OCI-LY3 (cell line): ENCODE results near the gene GPAM.

Experiments used
- H2AFZ ChIP-seq: fragments of 200-600, 300-600 bp; shearing (Covaris generic); 2 replicates; pipeline ENCODE4 v1.6.0; 2014; ENCODE audit warnings: antibody characterized with exemption, low read depth, low read length
- H3K27ac ChIP-seq: fragments of 200-600, 300-600 bp; sonication (generic); 2 replicates; pipeline ENCODE4 v1.5.1; 2014; ENCODE audit warnings: mild to moderate bottlenecking, low read length, moderate library complexity, mixed read lengths
- H3K27me3 ChIP-seq: fragments of 200-600, 300-600 bp; sonication (generic); 2 replicates; pipeline ENCODE4 v1.6.1; 2014; ENCODE audit warnings: low read depth, low read length, mixed read lengths
- H3K36me3 ChIP-seq: fragments of 200-600, 300-600 bp; sonication (generic); replicated peaks from 2 replicates; pipeline ENCODE3; 2014; ENCODE audit warnings: low read depth, low read length, mixed read lengths
- H3K4me1 ChIP-seq: fragments of 300-600, 200-600 bp; sonication (generic); 2 replicates; pipeline ENCODE4 v1.6.1; 2014; ENCODE audit warnings: low read length, mixed read lengths
- H3K4me2 ChIP-seq: fragments of 200-600, 300-600 bp; sonication (generic); 2 replicates; pipeline ENCODE4 v1.6.1; 2014; ENCODE audit warnings: low read length, mixed read lengths
- H3K4me3 ChIP-seq: fragments of 300-600, 200-600 bp; sonication (generic); 2 replicates; pipeline ENCODE4 v1.5.1; 2014; ENCODE audit warnings: antibody characterized with exemption, mild to moderate bottlenecking, low read length, moderate library complexity
- H3K79me2 ChIP-seq: fragments of 300-600, 200-600 bp; shearing (Covaris generic); 2 replicates; pipeline ENCODE4 v1.6.1; 2014; ENCODE audit warnings: mild to moderate bottlenecking, low read length, mixed read lengths
- H3K9ac ChIP-seq: fragments of 300-600, 200-600 bp; shearing (Covaris generic); 2 replicates; pipeline ENCODE4 v1.6.0; 2014; ENCODE audit warnings: mild to moderate bottlenecking, low read length, moderate library complexity
- H3K9me3 ChIP-seq: fragments of 200-600, 300-600 bp; shearing (Covaris generic); 2 replicates; pipeline ENCODE4 v1.6.1; 2014; ENCODE audit warnings: low read length, mixed read lengths; ENCODE audit not compliant: insufficient read depth
- H4K20me1 ChIP-seq: fragments of 200-600, 300-600 bp; sonication (generic); 2 replicates; pipeline ENCODE4 v1.6.1; 2016; ENCODE audit warnings: low read length, mixed read lengths; ENCODE audit not compliant: insufficient read depth
- EZH2phosphoT487 ChIP-seq: fragments of 200-600 bp; shearing (Covaris generic); IDR thresholded peaks from 2 replicates; pipeline ENCODE4 v1.6.1; 2018; ENCODE audit warnings: antibody characterized with exemption, mixed run types, low read depth
- TF ChIP-seq, protein P1 (sequence below): fragments of 200-600, 300-600 bp; sonication (generic); IDR thresholded peaks from 2 replicates; pipeline ENCODE4 v1.5.1; 2014; ENCODE audit warnings: antibody characterized with exemption, low read length, low read depth

Gene GPAM

DNA sequence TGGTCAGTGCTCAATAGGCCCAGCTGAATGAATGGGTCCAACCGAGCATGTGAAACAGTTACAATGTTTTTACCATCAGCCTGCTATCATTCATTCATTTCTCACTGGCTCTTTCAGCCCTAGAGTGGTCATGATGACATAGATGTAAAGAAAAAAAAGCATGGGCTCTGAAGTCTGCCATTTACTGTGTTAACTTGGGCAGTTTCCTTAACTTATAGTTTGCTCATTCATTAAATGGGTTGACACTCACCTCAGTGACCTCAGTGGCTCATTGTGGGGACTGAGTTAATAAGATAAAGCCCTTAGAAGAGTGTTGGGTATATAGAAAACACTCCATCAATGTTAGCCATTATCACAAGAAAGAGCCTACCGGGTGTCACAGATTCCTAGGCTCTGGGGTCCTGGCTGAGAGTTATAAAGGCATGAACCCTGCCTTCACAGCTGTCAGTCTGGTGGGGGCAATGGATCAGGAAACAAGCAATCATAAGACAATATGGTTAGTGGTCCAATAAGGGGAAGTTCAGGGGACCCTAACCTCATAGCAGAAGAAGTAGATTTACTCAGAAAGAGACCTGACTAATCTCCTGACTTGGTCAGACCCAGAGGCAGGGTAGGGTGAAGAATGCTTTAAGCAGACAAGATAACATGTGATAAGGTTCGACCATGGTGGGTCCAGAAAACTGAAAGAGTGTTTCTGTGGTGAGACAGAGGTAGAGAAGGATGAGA, 29.7 kb upstream of the GPAM start:
- Histone ChIP-seq H3K4me3 (peak overlapping the region; percentile 29), H3K79me2 (no peaks in the 10 kb centered on the region), H3K4me2 (peak overlapping the region; percentile 67), H3K27ac (peak overlapping the region; percentile 68), H3K27me3 (no peaks in the 10 kb centered on the region), H3K9me3 (no peaks in the 10 kb centered on the region), H4K20me1 (no peaks in the 10 kb centered on the region), H3K4me1 (peaks cover 39% of the 10 kb centered on the region), H2AFZ (peak overlapping the region; percentile 65; the same call in 1 of the 2 replicates), H3K9ac (peak overlapping the region; percentile 45; the same call in 1 of the 2 replicates), H3K36me3 (no peaks in the 10 kb centered on the region)
- TF ChIP-seq EZH2phosphoT487 = no peak
- TF ChIP-seq, protein P1, sequence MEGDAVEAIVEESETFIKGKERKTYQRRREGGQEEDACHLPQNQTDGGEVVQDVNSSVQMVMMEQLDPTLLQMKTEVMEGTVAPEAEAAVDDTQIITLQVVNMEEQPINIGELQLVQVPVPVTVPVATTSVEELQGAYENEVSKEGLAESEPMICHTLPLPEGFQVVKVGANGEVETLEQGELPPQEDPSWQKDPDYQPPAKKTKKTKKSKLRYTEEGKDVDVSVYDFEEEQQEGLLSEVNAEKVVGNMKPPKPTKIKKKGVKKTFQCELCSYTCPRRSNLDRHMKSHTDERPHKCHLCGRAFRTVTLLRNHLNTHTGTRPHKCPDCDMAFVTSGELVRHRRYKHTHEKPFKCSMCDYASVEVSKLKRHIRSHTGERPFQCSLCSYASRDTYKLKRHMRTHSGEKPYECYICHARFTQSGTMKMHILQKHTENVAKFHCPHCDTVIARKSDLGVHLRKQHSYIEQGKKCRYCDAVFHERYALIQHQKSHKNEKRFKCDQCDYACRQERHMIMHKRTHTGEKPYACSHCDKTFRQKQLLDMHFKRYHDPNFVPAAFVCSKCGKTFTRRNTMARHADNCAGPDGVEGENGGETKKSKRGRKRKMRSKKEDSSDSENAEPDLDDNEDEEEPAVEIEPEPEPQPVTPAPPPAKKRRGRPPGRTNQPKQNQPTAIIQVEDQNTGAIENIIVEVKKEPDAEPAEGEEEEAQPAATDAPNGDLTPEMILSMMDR = no peak

DNA sequence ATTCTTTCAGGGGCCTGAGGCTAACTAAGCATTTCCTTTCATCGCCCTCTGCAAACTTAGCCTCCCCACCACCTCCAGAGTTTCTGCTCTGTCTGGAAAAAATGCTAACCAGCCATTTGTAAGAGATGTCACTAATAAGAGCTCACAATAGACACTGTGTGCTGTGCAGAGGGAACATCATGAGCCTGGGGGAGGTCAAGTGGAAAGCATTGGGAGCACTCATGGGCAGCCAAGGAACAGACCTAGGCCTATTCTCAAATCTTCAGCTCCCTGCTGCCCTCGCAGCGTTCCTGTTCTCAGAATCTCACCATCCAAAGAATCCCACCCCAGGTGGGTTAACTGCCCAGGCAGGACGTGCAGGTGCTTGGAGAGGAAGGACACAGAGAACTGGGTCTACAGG, 27.1 kb upstream of the GPAM start:
- H4K20me1 ChIP-seq = no peaks in the 10 kb centered on the region
- H3K36me3 ChIP-seq = no peaks in the 10 kb centered on the region
- H3K27ac ChIP-seq = no peak overlapping the region
- no peaks in the 10 kb centered on the region for H3K9me3 ChIP-seq
- no peaks in the 10 kb centered on the region for H3K27me3 ChIP-seq
- no peak overlapping the region for H2AFZ ChIP-seq
- no peak overlapping the region for H3K4me3 ChIP-seq
- H3K4me1 ChIP-seq = peaks cover 33% of the 10 kb centered on the region
- TF ChIP-seq EZH2phosphoT487 = no peak
- TF ChIP-seq, protein P1 = no peak
- H3K79me2 ChIP-seq = no peaks in the 10 kb centered on the region
- no peak overlapping the region for H3K4me2 ChIP-seq
- H3K9ac ChIP-seq = no peak overlapping the region

DNA sequence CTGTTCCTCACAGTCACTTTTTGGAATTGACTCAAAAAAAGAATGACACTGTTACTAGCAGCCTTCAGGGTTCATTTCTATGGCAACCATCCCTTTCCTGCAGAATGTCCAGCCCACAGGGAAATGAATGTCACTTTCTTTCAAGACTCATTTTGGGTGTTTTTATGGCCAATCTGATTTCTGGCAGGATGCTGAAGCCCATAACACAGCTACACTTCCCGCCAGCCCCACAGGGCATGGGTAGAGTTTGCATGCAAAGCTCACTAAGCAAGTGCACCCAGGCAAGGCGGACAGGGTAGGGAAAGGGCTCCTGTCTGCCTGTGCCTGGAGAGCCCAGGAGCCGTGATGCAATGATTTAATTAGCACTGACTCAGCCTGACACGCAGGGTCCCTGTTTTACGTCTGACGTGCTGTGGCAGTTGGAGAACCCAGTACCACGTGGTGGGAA, 26.1 kb upstream of the GPAM start:
- Histone ChIP-seq H3K4me2 (no peak overlapping the region), H3K9ac (no peak overlapping the region), H3K4me3 (no peak overlapping the region), H4K20me1 (no peaks in the 10 kb centered on the region), H3K9me3 (no peaks in the 10 kb centered on the region), H2AFZ (no peak overlapping the region), H3K79me2 (no peaks in the 10 kb centered on the region), H3K27ac (no peak overlapping the region), H3K4me1 (peaks cover 24% of the 10 kb centered on the region), H3K27me3 (no peaks in the 10 kb centered on the region), H3K36me3 (no peaks in the 10 kb centered on the region)
- TF ChIP-seq, protein P1 = no peak
- TF ChIP-seq EZH2phosphoT487 = no peak

DNA sequence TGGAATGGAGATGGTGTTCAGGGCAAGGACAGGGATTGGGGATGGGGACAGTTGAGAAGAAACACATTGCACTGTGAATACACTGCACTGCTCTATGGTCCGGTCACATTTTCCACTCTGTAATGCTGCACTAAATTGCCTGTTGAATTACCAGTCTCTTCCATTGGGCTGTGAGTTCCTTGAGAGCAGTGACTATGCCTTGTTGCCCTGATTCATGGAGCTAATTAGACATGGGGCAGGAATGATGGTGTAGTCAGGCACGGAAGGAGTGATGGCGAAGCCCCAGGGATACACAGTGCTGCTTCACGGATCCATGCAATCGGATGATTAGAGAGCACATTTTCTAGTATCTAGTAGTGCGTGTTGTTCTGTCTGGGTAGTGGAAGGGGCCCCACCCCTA, 25.4 kb upstream of the GPAM start:
- H3K27ac ChIP-seq = no peak overlapping the region
- TF ChIP-seq, protein P1 = no peak
- no peak for TF ChIP-seq EZH2phosphoT487
- no peak overlapping the region for H3K4me2 ChIP-seq
- no peaks in the 10 kb centered on the region for H3K79me2 ChIP-seq
- no peaks in the 10 kb centered on the region for H3K9me3 ChIP-seq
- H3K4me1 ChIP-seq = peaks cover 21% of the 10 kb centered on the region
- no peak overlapping the region for H3K4me3 ChIP-seq
- H3K9ac ChIP-seq = no peak overlapping the region
- no peaks in the 10 kb centered on the region for H3K27me3 ChIP-seq
- H2AFZ ChIP-seq = no peak overlapping the region
- no peaks in the 10 kb centered on the region for H3K36me3 ChIP-seq
- H4K20me1 ChIP-seq = no peaks in the 10 kb centered on the region
